ENCODE measurements around the gene OSBP2.

GRCh38 chr22:30893434-30894370, 199.0 kb downstream of the OSBP2 start:
- TF ChIP-seq CTCF (IDR thresholded peaks at IDR 0.05), result no peak
- no peak for TF ChIP-seq POLR2A (IDR thresholded peaks at IDR 0.05)

Measured in right lobe of liver (tissue), 4 donors.